Hematopoietic multipotent progenitor cell treated with erythropoietin and hydrocortisone succinate and interleukin-3 and kit ligand, for 8 days (in vitro differentiated cells): ENCODE results near the gene TMEM135.

Experiments
- DNase-seq: peaks from one replicate; pipeline ENCODE4 v3.0.0-alpha.2; 2015

TMEM135 gene

DNA sequence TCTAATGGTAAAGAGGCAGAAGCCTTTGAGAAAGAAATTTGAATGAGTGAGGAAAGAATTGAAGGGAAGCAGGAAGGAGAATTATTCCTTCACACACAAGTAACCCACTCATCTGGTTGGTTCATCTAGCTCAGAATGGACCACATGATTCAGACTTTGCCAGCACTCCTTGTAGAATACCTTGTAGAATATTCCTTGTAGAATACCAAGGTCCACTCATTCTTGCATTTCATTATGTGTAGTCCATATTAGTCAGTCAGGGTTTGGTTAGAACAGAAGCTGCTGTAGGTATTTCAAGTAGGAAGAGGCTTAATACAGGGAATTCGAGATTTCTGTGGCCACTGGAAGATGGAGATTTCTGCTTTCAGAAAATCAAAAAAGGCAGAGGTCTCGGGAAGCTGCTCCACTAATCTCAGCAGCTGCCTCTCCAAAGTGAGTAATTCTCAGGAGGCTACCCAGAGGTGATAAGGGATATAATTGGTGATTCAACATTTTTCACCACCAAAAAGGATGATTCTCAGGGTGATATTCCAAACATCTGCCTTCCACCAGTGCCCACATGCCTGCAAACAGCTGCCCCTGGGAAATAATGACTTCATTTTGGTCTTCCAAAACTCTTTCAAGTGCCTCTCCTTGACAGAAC is 329.1 kb downstream of the TMEM135 start:
- no peak for DNase-seq

- no peak for DNase-seq
These were observed 330.4 kb downstream of the TMEM135 start for GRCh38 chr11:87368151-87368550.

GRCh38 chr11:87368858-87369480 is 331.2 kb downstream of the TMEM135 start:
- DNase-seq: no peak

- no peak for DNase-seq
These were observed 332.2 kb downstream of the TMEM135 start for GRCh38 chr11:87369888-87370287.

- no peak for DNase-seq
These were observed 334.3 kb downstream of the TMEM135 start for GRCh38 chr11:87372065-87372464.
